Measurements from ENCODE around the gene PHF21B. TPM values are rescaled to one million over a fixed set of nuclear protein-coding genes. Genes with fewer than 3 reads are reported as not detected.
A peak's percentile ranks its signal among the peaks of the same experiment; 100 is the strongest.
"Not testable (repeated sequence)": the region's sequence is repeated elsewhere in the genome, so short reads cannot be mapped to it uniquely, and the experiment has no call there.

The PHF21B gene
- 15.8 TPM for polyA plus RNA-seq (2012; ENCODE audit: insufficient read depth, insufficient read length)

DNA sequence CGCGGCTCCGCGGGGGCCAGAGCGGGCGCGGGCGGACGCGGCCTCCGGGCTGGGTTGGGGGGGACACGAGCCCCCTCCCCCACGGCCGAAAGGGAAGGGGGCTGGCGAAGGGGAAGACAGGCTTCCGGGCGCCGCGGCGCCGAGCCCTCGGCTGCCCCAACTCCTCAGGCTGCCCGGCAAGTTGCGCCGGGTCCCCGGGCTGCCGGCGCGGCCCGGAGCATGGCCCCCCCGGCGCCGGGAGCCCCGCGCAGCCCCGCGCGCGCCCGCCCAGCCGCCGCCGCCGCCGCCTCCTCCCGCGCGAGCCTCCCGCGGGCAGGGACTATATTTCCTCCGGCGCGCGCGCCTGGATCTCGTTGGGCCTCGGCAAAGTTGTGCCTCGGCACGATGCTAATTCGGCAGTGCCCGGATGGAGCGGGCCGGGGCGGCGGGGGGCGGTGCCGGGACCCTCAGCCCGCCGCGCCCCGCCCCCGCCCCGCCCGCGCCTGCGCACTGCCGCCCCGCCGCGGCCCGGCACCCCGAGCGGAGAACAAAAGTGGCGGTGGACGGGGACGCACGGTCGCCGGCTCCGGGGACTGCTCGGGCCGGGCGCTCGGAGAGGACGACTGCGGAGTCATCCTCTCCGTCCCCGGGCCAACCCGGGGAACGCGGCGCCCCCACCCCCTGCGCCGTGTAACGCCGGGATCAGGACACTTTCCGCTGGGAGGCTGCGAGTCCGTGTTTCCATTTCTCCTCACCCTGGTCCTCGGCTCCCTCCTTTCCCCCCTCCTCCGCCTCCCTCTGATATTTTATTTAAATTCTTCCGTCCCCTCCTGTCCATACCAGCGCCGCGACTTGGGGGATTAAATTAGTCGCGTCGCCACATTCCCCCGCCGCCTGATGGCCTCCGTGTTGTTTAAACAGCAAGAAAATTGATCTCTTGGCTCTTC is at the start of gene PHF21B:
Gene PHF21B (minus strand): TSS at position 400 of the 926 bp plus-strand sequence. CDS start 456 bp downstream, outside the sequence.
- H3K4me3 ChIP-seq (ENCODE audit: low read length), result peak within 1 kb of the TSS; percentile 77
- DNase-seq (ENCODE audit: low read depth, low spot score), result peak; percentile 79

DNA sequence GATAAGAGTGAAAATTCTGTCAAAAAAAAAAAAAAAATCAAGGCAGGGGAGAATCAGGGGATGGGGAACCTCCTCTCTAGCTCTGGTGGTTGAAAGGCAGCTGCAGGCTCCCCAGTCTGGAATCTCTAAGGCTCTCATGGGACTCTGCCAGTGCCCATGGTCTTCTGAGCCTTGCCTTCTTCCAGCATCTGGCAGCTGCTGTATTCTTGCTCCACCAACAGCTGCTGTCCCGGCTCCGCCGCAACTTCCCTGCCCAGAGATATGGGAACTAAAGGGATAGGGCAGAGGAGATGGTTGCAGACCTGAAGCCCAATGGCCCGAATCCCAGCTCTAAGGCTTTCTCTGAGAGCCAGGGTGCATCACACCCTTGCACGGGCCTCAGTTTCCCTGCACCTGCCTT is 49.5 kb upstream of the PHF21B start:
- DNase-seq (ENCODE audit: low read depth, low spot score), result no peak
- H3K4me3 ChIP-seq (ENCODE audit: low read length), result no peak overlapping the region

DNA sequence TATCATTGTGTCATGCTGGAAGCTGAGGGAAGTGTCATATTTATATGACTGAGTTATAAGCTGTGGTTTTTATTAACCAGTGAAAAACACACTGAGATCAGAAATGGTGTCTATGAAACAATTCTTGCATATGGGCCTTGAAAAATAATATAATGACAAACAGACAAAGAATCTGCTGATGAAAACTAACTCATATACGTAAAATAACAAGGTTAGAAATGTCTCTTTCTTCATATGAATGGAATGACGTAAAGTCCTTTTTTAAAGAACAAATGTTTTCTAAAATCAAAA is 48.8 kb upstream of the PHF21B start:
- no peak for DNase-seq (ENCODE audit: low read depth, low spot score)
- no peak overlapping the region for H3K4me3 ChIP-seq (ENCODE audit: low read length)

DNA sequence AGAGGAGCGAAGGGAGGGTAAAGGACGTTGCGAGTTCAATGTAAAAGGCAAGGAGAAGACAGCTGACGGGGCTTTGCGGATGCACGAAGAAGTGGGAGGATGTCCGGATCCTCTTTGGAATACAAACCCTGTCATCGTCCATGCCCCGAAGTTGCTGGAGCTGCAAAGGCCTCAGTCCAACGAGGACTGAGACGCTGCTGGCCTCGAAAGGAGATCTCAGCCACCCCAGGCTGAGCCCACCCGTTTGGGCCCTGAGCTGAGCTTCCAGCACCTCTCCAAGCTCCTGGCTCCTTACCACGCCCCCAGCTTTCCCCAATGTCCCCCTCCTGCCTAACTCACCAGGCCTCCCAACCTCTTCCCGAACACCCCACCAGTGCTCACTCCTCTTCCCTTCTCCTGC is 46.1 kb upstream of the PHF21B start:
- no peak for DNase-seq (ENCODE audit: low read depth, low spot score)
- no peak overlapping the region for H3K4me3 ChIP-seq (ENCODE audit: low read length)

DNA sequence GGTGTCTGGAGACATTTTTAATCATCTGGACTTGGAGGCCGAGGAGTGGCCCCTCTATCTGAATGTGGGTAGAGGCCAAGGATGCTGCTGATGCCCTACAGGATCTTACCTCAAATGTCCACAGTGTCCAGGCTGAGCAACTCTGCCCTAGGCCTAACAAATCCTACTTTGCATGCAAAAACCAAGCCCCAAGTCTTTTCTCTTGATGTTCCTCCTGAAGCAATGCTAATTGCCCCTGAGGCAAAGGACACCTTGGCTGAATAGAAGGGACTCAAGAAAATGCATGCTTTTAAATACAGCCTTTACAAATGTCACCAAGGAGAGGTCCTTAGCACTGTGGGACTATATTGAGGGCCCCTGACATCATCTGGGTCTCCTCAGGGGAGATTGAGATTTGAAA is 43.8 kb upstream of the PHF21B start:
- H3K4me3 ChIP-seq (ENCODE audit: low read length), result no peak overlapping the region
- DNase-seq (ENCODE audit: low read depth, low spot score), result no peak

DNA sequence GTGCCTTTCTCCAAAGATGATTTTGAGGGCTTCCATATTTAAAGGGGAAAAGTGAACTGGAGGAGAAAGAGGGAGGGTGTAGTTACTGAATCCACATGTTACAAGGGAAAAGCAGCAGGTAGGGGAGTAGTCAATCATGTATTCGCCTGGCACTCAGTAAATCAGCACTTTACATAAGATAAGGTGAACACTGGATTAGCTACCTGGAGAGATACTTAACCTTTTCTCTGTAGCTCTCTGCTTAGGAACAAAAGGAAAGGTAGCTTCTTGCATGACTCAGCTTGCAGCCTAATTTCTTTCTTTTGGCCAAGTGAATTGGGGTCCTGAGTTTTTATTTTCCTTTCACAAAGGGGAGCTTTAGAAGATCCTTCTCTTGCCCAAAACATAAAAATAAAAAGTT is 43.3 kb upstream of the PHF21B start:
- no peak for DNase-seq (ENCODE audit: low read depth, low spot score)
- H3K4me3 ChIP-seq (ENCODE audit: low read length), result no peak overlapping the region

DNA sequence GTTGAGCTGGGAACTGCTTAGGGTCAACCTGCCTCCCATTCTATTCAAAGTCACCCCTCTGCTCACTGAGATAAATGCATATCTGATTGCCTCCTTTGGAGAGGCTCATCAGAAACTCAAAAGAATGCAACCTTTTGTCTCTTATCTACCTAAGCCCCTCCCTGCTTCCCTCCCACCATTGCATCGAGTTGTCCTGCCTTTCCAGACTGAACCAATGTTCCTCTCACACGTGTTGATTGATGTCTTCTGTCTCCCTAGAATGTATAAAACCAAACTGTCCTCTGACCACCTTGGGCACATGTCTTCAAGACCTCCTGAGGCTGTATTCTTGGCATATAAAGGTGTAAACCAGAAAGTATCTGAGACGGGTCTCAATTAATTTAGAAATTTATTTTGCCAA is 42.9 kb upstream of the PHF21B start:
- not testable (repeated sequence) for H3K4me3 ChIP-seq (ENCODE audit: low read length)

DNA sequence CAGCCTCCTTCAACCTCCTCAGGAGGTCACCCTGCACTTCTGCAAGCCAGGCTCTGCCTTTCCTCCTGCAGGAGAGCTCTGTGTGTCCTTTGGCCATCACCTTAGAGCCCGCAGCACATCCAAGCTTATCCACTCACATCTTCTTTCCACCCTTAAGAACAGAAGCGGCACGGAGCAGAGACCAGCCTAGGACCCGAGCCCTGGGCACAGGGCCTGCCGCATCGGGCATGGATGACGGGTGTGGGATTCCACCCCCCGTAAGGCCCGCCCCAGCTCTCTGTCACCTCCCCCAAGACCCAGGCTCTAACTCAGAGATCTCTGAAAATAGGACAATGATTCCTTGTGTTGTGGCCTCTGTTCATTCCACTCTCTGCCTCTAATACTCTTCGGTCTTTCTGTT is 42.1 kb upstream of the PHF21B start:
- no peak for DNase-seq (ENCODE audit: low read depth, low spot score)
- H3K4me3 ChIP-seq (ENCODE audit: low read length), result no peak overlapping the region

More for the DNA sequence above, 42.9 kb upstream of the PHF21B start:
- not testable (repeated sequence) for DNase-seq (ENCODE audit: low read depth, low spot score)

DNA sequence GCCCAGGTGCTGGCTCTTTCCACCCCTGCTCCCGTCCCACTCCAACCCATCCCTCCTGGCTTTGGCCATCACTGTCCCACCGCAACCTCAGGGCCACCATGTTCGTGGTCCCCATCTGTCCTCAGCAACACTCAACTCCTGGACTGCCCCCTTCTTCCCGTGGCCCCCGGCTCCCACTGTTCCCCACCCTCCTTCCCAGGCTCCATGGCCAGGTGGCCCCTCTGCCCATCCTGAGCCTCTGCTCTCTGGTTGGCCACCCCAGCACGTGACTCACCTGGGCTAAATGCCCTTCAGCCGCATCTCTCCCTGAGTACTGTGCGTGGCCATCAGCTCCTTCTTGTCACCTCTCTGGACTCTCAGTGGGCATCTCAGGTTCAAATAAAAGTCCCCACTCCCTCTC is 41.6 kb upstream of the PHF21B start:
- H3K4me3 ChIP-seq (ENCODE audit: low read length), result no peak overlapping the region
- DNase-seq (ENCODE audit: low read depth, low spot score), result no peak

DNA sequence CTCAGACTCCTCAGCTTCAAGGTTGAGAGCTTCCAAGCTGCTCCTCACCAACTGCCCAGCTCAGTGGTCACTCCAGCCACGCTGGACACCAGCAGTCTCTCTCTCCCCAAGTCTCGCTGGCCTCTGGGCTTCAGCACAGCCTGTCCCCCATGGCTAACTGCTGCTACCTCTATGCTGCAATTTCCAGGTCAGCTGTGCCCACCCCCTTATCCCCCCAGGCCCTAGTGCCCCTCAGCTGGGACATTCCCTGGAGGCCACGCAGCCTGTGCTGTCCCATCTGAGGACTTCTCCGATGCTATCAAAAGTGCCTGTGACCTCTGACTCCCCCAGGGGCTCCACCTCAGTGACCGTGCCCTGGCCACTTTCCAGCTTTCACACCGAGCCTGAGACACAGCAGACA is 37.5 kb upstream of the PHF21B start:
- DNase-seq (ENCODE audit: low read depth, low spot score), result no peak
- no peak overlapping the region for H3K4me3 ChIP-seq (ENCODE audit: low read length)

DNA sequence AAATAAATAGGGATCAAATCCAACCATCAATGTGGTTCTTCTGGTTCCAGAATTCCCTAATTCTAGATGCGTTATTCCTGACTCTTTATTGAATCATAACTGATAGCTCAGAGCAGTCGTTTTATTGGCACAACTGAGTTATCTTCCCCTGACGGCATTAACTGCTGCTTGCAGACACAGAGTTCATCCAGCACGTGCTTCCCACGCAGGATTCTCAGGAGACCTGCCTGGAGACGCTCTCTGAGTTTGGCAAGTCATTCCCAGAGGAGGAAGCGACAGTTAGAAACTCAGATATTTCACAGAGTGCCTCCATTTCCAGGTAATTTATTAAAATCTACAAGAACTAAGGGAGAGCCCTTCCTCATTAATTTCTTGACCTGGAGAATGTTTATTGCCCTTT is 35.4 kb upstream of the PHF21B start:
- no peak overlapping the region for H3K4me3 ChIP-seq (ENCODE audit: low read length)
- no peak for DNase-seq (ENCODE audit: low read depth, low spot score)

DNA sequence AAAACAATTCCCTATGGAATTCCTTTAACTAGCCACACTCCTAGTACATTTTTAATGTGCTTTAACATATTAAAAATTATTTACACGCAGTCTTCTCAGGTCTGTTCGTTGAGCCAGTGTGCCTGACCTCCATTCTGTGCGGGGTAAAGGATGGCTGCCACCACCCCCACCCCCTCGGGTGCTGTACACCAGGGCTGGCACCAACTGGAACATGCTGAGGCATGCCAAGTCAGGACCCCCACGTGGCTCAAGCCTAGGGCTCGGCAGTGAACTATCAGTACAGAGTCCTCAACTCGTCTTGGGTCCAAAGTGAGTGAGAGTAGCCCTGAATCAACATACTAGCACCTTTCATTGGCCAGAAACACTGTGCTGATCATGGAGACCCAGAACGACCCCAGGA is 32.5 kb upstream of the PHF21B start:
- H3K4me3 ChIP-seq (ENCODE audit: low read length), result no peak overlapping the region
- DNase-seq (ENCODE audit: low read depth, low spot score), result no peak

DNA sequence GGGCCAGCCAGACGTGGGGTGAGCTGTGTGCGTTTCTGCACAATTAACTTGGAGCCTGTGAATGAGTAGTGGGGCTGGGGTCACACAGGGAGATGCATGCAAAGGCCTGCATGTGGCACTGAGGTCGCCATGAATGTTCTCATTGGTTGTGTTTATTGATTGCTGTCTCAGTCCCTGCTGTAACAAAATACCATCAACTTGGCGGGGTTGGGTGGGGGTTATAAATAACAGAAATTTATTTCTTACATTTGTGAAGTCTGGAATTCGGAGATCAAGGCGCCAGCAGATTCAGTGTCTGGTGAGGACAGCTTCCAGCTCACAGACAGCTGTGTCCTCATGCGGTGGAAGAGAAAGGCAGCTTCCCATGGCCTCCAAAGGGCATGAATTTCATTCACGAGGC is 29.3 kb upstream of the PHF21B start:
- H3K4me3 ChIP-seq (ENCODE audit: low read length), result no peak overlapping the region
- DNase-seq (ENCODE audit: low read depth, low spot score), result no peak

DNA sequence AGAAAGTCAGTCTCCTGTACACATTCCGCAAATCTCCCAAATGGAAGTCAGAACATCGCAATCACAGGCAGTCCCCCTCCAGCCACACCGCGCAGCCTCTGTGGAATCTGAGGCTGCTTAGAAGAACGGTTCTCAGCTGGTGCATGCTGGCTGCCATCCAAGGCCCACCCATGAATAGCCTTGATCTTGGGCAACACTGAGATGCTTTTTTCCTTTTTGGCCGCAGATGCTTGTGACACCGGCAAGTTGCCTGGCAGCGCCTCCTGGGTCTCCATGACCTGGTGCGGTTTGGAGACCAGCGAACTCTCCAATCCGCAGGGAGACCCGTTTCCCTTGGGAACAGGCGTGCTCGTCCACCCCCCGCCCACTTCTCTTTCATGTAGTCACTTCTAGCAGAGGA is 26.3 kb upstream of the PHF21B start:
- no peak overlapping the region for H3K4me3 ChIP-seq (ENCODE audit: low read length)
- DNase-seq (ENCODE audit: low read depth, low spot score), result no peak

DNA sequence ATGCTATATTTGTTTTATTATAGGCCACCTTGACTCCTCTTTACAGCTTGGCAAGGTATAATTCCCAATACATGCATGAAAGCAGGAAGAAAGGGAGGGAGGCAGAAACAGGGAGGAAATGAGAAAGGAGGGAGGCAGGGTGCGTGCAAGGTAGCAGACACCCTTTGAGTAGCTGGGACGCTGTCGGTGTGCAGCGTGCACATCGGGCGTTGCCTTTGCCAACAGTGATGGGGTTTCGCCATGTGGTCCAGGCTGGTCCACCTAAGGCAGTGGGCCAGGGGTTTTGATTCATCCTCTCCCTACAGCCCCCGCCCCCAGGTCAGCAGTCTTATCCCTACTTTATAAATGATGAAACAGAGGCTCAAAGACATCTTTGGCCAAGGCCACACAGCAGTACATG is 25.0 kb upstream of the PHF21B start:
- DNase-seq (ENCODE audit: low read depth, low spot score), result no peak
- no peak overlapping the region for H3K4me3 ChIP-seq (ENCODE audit: low read length)

DNA sequence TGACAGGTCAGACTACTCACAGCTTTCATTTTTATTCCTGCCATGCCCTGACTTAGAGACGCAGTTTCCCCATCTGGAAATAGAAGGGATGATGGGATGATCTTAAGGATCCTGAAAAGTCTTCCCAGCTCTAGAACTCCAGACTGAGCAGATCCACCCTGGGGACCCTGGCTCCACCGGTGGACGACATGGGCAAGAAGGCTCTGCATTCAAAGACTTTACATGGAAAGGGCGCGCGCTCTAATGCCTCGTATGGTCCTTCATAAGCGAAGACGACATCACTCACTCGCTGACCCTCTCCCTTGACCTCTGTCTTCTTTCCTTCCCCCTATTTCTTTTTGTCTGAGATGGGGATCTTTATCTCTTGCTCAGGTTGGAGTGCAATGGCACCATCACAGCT is 24.4 kb upstream of the PHF21B start:
- no peak for DNase-seq (ENCODE audit: low read depth, low spot score)
- no peak overlapping the region for H3K4me3 ChIP-seq (ENCODE audit: low read length)

DNA sequence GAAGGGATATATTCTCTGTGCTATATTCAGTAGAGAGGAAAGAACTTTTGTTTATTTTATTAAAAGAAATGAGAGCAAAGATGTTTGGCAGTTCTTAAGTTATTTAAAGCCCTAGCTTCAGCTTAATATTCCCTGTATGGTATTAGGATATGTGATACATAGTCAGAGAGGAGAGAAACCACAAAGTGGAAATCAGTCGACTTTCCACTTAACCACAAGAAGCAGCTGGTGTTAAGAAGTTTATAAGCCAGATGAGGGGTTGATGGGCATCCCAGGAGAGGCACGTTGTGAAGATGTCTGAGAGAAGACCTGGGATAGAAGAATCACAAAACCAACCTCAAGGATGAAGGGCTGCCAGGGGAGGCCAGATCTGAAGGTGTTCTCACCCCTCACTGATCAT is 23.3 kb upstream of the PHF21B start:
- DNase-seq (ENCODE audit: low read depth, low spot score), result peak; percentile 8
- H3K4me3 ChIP-seq (ENCODE audit: low read length), result no peak overlapping the region

DNA sequence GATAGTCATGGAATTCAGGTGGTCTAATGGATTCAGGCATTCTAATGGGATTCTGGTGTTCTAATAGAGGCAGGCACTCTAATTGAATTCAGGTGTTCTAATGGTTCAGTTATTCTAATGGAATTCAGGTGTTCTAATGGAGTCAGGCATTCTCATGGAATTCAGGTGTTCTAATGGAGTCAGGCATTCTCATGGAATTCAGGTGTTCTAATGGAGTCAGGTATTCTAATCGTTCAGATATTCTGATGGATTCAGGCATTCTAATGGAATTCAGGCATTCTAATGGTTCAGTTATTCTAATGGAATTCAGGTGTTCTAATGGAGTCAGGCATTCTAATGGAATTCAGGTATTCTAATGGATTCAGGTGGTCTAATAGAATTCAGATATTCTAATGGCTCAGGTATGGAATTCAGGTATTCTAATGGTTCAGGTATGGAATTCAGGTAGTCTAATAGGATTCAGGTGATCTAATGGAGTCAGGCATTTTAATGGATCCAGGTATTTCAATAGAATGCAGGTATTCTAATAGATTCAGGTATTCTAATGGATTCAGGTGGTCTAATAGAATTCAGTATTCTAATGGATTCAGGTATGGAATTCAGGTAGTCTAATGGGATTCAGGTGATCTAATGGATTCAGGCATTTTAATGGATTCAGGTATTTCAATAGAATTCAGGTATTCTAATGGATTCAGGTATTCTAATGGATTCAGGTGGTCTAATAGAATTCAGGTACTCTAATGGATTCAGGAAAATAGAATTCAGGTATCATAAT is 22.0 kb upstream of the PHF21B start:
- DNase-seq (ENCODE audit: low read depth, low spot score), result no peak
- no peak overlapping the region for H3K4me3 ChIP-seq (ENCODE audit: low read length)

DNA sequence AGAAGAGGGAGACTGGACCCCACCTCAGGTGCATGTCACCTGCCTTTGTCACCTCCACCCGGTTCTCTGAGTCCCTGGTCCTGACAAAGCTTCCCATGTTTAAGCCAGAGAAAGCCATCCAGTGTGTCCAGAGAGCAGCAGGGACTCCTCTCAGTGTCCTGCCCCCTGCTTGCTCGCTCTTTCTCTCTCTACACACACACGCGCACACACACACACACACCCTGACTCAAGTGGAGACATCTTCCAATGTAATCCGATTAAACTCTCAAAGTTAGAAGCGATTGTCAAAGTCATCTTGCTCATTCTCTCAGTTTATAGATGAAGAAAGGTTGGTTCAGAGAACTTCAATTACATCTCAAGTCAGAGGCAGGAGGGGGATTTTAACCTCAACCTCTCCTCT is 19.7 kb upstream of the PHF21B start:
- no peak for DNase-seq (ENCODE audit: low read depth, low spot score)
- no peak overlapping the region for H3K4me3 ChIP-seq (ENCODE audit: low read length)

DNA sequence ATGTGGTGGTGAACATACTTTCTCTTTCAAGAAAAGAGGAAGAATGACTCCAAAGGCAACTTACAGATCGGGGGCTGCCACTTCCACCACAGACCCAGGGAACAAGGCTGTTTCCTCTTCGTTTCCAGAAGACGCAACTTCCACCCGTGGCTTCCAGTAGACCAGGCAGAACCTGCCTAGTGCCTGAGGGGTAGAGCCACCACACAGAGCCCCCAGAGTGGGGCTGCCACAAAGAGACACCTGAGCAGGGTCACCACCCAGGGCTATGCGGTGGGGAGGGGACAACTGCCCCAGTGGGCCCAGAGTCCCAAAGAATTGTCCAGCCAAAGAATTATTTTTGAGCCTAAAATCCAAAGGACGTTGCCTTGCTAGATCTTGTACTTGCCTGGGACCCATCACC is 16.7 kb upstream of the PHF21B start:
- no peak overlapping the region for H3K4me3 ChIP-seq (ENCODE audit: low read length)
- DNase-seq (ENCODE audit: low read depth, low spot score), result no peak

DNA sequence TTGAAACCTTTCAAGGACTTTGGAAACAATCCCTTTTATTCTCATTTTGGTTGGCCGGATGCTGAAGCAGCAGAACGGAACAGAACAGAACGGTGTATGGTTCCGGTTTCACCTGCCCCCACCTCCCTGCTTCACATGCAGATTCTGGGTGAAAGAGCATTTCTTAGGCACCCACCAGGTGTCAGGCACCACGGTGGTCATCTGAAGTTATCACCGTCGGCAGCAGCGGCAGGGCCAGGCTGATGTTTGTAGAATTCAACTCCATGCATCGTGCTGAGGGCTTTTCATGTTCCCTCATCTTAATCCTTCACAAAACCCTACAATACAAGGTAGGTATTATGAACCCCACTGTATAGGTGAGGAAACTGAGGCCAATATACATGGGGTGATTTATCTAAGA is 13.6 kb upstream of the PHF21B start:
- no peak for DNase-seq (ENCODE audit: low read depth, low spot score)

More for the DNA sequence above, 13.6 kb upstream of the PHF21B start:
- H3K4me3 ChIP-seq (ENCODE audit: low read length), result no peak overlapping the region
